OCI-LY3 (cell line): ENCODE results near the gene CFD.

Source experiments
- EZH2phosphoT487 ChIP-seq: fragments of 200-600 bp; shearing (Covaris generic); IDR thresholded peaks from 2 replicates; pipeline ENCODE4 v1.6.1; 2018; ENCODE audit warnings: antibody characterized with exemption, mixed run types, low read depth
- TF ChIP-seq, protein P1 (sequence below): fragments of 200-600, 300-600 bp; sonication (generic); IDR thresholded peaks from 2 replicates; pipeline ENCODE4 v1.5.1; 2014; ENCODE audit warnings: antibody characterized with exemption, low read length, low read depth

DNA sequence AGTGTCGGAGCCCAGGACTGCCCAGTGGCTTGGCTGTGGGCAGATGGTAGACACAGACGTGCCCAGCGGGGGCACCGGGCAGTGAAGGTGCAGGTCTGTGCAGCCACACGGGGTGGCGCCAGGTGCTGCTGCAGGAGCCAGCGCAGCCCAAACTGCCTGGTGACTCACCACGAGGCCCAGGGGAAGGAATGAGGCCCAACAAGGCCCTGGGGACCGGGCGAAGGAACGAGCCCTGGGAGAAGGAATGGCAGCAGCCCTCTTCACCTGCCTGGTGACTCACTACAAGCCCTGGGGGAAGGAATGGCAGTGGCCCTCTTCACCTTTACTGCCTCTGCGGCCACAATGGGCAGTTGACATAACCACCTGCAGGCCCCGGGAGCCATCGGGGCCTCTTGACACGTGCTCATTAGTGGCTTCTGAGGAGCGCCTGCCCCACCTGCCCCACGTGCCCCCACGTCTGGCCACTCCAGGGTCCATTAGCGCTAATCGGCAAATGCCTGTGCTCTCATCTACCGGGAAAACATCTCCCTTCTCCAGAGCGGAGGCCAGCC lies 24.3 kb downstream of the CFD start:
- TF ChIP-seq, protein P1, sequence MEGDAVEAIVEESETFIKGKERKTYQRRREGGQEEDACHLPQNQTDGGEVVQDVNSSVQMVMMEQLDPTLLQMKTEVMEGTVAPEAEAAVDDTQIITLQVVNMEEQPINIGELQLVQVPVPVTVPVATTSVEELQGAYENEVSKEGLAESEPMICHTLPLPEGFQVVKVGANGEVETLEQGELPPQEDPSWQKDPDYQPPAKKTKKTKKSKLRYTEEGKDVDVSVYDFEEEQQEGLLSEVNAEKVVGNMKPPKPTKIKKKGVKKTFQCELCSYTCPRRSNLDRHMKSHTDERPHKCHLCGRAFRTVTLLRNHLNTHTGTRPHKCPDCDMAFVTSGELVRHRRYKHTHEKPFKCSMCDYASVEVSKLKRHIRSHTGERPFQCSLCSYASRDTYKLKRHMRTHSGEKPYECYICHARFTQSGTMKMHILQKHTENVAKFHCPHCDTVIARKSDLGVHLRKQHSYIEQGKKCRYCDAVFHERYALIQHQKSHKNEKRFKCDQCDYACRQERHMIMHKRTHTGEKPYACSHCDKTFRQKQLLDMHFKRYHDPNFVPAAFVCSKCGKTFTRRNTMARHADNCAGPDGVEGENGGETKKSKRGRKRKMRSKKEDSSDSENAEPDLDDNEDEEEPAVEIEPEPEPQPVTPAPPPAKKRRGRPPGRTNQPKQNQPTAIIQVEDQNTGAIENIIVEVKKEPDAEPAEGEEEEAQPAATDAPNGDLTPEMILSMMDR: no peak
- no peak for TF ChIP-seq EZH2phosphoT487
